HUDEP-2 (cell line): ENCODE data around the gene XYLB.

Experiments
- DNase-seq, 76 experiments: peaks; one replicate each; lab custom pipeline; 2025; ENCODE audit not compliant: unreplicated experiment in 76 of 76; lab: John Stamatoyannopoulos, UW

XYLB gene

DNA sequence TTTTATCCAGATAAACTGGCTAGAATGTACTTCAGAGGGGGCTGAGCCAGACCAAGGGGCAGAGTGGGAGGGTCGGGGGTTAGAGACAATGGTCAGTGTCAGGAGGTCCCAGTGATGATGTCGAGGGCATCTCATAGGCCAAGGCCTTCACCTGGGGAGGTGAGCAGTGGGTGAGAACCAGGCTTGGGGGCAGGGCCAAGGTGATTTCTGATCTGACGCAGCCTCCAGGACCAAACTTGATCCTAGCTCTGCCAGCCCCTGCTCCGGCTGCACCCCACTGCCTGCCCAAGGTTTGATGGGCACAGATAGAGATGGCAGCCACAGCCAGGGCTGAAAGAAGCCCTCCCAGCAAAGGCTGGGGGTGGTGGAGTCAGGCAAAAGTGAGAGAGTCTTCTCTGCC is 14.9 kb downstream of the XYLB start:
- DNase-seq: no peak

DNA sequence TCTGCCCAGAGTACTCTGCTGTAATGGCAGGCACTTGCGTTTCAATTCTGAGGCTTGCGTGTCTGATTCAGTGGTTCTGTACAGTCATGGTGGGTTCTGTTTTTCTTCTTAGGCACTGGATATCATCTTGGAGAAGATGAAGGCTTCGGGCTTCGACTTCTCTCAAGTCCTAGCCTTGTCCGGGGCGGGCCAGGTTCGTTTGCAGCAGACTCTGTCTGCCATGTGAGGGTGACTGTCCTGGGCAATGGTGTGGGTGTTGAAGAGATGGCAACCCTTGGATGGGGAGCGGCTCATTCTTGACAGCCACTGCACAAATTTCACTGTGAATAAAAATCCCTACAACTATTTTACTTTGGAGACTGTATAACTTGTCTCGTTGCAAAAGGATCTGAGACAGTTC is 16.2 kb downstream of the XYLB start:
- DNase-seq: no peak

DNA sequence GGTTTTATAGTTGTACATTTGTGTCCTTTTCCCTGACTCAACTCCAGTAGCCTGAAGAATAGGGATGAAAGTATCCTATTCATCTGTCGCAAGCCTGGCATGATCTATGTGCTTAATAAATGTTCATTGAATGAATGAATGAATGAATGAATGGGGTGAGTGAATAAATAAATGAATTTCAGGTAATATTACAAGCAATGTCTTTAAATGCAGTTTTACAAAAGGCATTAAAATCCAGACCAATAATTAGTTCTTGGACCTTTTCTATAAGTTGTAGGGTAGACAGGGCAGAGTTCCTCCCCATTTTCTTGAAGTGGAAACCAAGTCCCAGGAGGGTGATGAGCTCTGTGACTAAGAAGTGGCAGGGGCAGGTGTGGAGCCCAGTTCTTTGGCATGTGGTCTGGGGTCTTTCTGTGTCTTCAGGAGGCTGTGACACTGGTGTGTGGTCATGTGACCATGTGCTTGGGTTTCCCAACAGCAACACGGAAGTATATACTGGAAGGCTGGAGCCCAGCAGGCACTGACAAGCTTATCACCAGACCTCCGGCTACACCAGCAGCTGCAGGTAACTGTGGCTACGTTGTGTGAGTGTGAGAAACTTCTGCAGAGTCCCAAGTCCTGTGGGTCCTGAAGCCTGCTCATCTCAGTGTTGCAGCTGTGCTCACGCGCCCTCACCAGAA is 18.3 kb downstream of the XYLB start:
- no peak for DNase-seq

DNA sequence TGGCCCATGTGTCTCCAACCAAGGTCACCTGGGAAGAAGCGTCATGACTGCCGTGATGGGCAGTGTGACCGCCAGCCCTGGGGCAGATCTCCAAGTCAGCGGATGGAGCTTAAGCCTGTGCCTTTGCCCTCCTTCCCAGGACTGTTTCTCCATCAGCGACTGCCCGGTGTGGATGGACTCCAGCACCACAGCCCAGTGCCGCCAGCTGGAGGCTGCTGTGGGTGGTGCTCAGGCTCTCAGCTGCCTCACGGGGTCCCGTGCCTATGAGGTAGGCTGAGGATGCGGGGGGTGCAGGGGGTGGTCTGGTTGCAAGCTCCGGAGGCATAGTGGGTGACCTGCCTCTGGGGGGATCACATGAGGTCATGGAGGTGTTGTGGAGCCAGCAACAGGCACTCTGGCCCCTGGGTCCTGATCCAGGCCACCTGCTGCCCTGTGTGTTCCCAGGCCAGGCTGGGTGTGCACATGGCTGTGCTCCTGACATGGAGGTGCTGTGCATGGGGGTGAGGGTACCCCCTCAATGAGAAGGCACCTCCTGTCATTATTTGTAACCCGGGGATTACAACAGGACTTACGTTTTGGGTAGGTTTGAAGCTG is 19.0 kb downstream of the XYLB start:
- no peak for DNase-seq

DNA sequence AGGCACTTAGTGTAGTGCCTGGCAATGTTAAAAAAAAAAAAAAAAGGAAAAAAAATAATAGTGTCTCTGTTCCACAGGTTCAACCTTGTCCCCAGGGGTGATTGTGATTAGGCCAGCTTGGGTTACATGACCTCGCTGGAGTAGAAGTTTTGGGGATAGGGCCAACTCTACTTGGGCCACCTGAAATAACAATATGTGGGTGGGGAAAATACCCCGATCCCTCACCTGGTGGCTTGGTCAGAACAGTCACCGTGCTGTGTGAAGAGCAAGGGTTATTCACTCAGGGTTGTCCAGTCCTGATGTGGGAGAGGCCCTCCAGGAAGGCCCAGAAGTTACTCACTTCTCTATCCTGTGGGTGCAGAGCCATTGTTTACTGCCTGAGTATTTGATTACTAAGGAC is 19.5 kb downstream of the XYLB start:
- no peak for DNase-seq

DNA sequence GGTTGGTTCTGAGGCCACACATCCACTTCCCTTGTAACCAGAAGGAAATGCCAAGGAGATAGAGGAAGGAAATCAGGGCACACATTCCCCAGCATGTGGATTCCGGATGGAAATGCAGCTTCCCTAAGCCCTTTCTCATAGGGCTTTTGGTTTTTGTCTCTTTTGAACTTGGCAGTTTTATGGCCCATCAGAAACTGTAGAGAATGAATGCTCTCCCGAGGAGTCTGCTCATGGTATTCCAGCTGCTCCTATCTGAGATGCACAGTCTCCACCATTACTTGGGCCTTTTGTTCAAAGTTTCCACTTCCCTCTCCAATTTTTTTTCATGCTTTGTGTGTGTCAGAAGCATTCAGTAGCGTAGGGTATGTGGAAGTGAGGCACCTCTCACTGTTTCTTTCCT is 21.2 kb downstream of the XYLB start:
- DNase-seq: no peak

DNA sequence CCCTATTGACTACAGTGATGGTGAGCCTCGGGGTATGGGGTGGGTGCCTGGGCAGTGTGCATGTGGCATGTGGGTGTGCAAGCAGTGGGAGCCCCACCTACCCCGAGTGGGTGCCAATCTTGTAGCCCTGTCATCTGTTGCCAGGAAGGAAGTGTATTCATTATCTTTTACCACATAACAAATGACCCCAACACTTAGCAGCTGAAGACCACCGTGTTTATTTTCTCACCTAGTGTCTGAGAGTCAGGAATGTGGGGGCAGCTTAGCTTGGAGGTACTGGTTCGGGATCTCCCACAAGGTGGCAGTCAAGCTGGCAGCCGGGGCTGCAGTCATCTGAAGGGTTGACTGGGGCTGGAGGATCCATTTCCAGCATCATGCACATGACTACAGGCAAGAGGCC is 21.7 kb downstream of the XYLB start:
- DNase-seq: no peak

DNA sequence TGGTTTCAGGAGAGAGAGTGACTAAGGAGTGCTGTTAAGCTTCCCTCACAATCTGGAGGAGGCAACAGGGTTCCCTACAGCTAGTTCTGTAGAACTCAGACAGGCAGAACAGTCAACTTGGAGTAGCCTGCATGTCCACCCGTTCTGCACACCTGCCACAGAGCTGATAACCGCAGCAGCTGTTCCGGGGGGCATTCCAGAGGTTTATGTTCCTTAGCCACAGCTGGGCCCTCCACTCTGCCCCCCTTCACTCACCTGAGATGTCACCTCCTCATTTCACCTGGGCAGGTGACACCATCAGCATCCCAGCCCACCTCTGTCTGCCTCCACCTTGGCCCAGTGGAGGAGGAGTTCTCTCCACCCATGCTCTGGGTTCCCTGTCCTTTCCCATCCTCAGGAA is 22.6 kb downstream of the XYLB start:
- no peak for DNase-seq

DNA sequence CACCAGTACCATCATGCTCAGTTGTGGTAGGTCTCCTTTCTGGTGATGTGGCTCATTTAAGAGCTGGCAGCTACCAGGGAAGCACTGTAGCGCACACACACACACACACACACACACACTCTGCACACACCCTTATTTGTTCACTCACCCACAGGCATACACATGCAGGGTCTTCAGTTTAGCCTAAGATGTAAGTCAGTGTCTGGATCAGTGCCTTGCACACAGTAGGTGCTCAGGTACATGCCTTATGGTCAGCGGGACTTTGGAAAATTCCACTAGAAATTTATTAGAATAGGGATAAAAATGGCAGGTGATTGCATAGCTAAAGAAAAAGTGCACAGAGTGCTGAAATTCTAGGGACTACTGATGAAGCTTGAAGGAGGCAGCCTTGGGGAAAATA is 23.6 kb downstream of the XYLB start:
- DNase-seq: no peak

DNA sequence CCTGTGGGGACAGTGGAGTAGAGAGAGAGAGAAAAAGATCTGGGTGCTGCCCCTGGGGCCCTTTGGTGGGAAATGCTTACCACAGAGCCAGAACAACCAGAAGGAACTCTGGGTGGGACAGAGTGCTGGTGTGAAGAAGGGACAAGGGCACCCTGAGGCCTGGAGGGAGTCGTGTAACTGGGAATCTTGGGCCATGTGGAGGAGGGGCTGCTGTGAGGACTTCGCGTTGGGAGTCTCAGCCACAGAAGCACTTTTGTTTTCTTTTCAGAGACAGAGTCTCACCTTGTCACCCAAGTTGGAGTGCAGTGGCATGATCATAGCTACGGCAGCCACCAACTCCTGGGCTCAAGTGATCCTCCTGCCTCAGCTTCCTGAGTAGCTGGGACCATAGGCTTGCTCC is 24.3 kb downstream of the XYLB start:
- DNase-seq: no peak

DNA sequence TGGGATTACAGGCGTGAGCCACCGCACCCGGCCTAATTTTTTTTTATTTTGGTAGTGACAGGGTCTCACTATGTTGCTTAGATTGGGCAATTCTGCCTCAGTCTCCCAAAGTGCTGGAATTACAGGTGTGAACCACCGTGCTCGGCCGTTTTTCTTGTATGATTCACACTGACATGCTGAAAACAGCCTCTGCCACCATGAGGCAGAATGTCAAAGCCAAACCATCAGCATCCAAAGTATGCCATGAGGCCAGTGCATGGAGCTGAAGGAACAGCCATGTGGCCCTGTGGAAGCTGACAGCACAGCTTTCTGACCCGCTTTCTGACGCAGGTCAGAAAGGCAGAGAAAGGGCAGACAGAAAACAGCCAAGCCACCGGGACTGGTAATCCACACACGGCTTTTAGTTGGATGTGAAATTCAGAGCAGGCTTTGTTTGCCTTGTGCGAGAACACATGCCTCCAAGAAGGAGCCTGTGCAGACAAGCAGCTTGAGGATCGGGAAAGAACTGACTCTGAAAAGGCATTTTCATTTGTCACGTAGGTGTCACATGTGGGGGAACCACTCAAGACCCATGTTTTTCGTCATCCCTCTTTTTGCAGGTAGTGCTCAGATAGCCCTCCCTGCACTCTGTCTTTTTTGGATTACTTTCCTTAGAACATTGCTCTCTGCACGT is 25.1 kb downstream of the XYLB start:
- DNase-seq: no peak

DNA sequence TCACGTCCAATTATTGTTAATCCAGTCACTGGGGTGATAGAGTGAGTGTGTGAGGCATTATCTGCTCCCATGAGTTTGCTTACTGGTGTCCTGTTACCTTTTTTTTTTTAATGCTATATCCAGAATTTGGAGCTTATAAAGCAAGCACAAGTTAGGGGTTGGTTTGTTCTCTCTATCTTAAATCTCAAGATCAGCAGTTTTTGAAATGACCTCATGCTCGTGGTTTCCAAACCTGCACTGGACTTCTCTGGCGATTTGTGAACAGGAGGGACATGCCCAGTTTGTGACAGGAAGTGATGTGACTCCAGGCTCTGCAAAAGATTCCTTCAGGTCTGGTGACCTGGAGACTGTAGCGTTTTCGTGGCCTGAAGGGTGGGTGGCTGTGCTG is 25.6 kb downstream of the XYLB start:
- DNase-seq: no peak

DNA sequence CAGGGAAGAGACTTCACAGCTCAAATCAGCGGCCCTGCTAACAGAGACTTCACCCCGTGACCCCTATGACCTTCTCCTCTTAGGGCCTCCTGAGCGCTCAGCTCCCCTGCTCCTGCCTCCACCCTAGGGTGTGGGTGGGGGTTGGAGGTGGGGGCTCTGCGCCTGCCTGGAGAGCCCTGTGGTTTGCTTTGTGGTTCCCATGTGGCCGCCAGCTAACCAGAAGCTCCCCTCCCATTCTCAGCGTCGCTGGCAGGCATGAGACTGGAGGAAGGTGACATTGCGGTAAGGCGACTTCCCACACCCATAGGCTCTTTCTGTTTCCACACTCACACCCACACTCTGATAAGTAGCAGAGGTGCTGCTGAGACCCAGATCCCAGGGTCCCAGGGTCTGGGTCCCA is 27.6 kb downstream of the XYLB start:
- DNase-seq: peak in 19 of 76 experiments; percentile 3 to 62 (median 15)

DNA sequence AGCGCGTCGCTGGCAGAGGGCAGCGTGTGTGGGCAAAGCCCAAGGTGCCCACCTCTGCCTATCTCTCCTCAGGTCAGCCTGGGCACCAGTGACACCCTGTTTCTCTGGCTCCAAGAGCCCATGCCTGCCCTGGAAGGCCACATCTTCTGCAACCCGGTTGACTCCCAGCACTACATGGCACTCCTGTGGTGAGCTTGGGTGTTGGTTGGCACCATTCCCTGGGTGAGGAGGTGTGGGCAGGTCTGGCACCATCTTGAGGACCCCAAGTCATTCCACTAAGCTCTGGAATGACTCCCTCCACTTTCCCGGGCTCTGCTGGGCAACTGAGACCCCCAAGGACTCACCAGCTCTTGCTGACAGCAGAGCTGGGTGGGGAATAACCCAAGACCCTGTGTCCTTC is 28.5 kb downstream of the XYLB start:
- no peak for DNase-seq

DNA sequence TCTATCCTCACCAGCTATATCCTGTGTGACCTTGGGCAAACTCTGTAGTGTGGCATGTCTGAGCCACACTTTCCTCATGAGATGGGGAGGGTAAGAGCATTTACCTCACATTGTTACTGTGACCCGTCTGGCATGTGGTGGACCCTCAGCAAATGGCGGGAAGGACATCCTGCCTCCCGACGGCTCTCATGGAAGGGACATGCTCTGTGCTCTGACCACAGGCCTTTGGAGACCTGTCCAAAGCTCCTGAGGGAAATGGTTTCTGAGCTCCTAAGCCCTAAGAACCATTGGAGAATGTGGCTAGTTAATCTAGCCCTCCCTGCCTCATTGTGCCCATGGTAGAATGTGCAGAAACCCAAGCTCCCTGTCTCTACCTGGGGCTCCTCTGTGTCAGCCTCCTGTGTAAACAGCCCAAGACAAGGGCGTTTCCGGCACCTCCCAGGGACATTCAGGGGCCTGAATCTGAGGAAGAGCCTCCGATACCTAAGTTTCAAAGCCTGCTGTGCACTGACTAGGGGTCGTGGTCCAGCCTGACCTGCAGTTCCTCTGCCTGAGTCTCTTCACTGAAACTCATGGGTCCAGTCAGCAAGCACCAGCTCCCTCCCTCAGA is 29.0 kb downstream of the XYLB start:
- no peak for DNase-seq

DNA sequence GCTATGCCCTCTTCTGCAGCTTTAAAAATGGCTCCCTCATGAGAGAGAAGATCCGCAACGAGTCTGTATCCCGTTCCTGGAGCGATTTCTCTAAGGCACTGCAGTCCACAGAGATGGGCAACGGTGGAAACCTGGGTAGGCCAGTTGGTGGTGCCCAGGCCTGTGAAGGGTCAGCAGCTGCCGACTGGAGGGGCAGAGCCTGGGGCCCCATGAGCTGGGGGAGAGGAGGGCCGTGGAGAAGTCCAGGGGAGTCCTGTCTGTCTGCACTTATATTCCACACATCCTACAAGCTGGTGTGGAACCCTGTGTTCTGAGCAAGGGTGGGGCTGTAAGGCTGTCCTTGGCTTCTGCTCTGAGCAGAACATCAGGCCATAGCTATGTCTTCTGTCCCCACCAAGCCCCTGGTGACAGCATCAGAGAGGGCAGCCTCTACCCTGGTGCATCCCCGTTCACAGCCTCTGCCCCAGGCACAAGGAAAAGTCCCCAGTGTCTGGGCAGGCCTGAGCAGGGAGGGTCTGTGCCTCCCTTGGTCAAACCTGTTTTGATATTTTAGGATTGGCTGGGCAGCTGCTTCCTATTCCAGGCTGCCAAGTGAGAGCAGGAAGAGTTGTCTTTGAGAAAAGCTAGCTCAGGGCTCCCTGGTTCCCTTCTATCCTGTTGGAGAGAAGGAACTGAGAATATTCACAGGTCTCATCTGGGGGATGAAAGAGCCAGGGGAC is 29.7 kb downstream of the XYLB start:
- no peak for DNase-seq

DNA sequence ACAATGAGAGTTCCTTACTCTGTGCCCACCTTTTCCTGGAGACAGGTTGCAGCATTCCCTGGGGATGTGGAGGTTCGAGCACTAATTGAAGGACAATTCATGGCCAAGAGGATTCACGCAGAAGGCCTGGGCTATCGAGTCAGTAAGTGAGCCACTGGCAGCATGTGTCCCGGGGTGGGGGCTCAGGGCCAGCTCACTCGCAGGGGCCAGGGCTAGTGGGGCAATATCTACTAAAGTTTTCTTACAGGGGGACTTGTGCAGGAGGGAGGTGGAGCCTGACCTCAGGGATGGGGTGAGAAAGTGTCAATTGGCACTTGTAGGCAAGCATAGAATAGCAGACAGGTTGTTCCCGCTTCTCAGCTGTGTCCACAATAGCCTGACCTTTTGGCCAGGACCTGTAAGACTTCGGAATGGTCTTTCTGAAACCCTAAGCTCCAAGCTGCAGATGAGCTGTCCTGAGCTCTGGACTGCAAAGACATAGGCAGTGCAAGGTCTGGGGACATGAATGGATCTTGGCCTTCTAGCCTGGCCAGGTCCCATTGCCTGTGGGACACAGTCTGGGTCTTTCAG is 32.7 kb downstream of the XYLB start:
- no peak for DNase-seq

DNA sequence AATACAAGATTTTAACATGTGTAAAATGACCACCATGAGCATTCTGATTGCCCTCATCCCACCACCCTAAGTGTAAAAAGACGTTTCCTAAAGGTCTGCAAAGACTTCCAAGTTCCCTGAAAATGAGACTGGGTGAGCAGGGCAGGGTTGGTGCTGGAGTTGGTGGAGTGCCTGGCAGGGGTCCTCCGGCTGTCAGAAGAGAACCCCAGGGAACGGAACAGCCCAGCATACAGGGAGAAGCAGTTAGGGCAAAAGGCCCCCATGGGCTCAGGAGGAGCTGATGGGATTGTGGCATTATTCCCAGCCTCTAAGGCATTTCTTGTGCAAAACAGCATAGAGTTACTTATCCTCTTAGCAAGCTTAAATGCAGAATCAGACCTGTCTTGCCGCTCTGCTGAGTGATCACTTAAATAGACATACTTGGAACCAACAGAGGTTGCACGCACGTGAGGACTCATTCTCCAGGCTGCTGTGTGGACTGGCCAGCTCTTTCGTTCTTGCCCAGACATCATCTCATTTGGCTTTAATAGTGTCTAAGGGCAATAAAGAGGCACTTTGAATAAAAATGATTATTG is 36.0 kb downstream of the XYLB start:
- no peak for DNase-seq

DNA sequence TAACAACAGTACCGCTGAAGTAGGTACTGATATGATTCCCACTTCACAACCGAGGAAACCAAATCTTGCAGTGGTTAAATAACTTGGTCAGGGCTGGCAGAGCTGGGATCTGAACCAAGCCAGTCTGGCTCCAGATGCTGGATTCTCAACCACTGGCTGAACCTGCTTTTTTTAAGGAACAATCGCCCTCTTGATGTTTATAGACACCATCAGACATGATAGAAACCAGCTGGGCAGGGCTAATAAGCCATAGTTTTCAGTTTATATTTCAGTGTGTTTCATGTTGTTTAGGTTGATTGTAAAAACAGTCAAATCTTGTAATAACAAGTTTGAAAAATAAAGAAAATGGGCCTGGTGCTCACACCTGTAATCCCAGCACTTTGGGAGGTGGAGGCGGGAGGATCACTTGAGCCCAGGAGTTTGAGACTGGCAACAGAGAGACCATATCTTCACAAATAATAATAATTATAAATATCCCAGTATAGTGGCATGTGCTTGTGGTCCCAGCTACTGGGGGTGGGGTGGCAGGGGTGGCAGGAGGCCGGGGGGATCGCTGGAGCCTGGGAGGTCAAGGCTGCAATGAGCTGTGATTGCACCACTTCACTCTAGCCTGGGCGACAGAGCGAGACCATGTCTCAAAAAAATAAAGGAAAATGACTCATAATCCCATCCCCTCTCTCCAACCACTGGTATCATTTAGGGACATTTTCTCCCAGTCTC is 36.7 kb downstream of the XYLB start:
- no peak for DNase-seq
